Central memory CD8-positive, alpha-beta T cell (primary cell): Measurements from ENCODE around the gene MRPL28.
"Not testable (repeated sequence)": the region's sequence is repeated elsewhere in the genome, so short reads cannot be mapped to it uniquely, and the experiment has no call there.

ENCODE experiments used
- ATAC-seq: fragments of 150-1000 bp; cut with Tn5 transposase; replicated peaks from 2 replicates; pipeline ENCODE4 v1.10.0; 2022; ENCODE audit warnings: mild to moderate bottlenecking, moderate FRiP score, moderate number of reproducible peaks; ENCODE audit not compliant: poor library complexity, severe bottlenecking; ENCODE audit errors: extremely low read depth
- DNase-seq, 2 donors: peaks; one replicate each; pipeline ENCODE4 v3.0.0; 2021; ENCODE audit warnings: low spot score in 2 of 2
- H3K27ac Mint-ChIP-seq: one replicate; pipeline ENCODE4 v1.8.0; 2022; ENCODE audit warnings: low read depth, mild to moderate bottlenecking, moderate library complexity, mixed read lengths
- H3K27me3 Mint-ChIP-seq: one replicate; pipeline ENCODE4 v1.8.0; 2022; ENCODE audit warnings: mixed read lengths
- H3K36me3 Mint-ChIP-seq: one replicate; pipeline ENCODE4 v1.8.0; 2022; ENCODE audit warnings: mild to moderate bottlenecking, moderate library complexity, mixed read lengths; ENCODE audit not compliant: insufficient read depth
- H3K4me1 Mint-ChIP-seq: one replicate; pipeline ENCODE4 v1.8.0; 2022; ENCODE audit warnings: mixed read lengths
- H3K4me3 Mint-ChIP-seq: one replicate; pipeline ENCODE4 v1.8.0; 2022; ENCODE audit warnings: mild to moderate bottlenecking, moderate library complexity, mixed read lengths
- H3K9me3 Mint-ChIP-seq: one replicate; pipeline ENCODE4 v1.8.0; 2022; ENCODE audit warnings: mixed read lengths

MRPL28 gene

DNA sequence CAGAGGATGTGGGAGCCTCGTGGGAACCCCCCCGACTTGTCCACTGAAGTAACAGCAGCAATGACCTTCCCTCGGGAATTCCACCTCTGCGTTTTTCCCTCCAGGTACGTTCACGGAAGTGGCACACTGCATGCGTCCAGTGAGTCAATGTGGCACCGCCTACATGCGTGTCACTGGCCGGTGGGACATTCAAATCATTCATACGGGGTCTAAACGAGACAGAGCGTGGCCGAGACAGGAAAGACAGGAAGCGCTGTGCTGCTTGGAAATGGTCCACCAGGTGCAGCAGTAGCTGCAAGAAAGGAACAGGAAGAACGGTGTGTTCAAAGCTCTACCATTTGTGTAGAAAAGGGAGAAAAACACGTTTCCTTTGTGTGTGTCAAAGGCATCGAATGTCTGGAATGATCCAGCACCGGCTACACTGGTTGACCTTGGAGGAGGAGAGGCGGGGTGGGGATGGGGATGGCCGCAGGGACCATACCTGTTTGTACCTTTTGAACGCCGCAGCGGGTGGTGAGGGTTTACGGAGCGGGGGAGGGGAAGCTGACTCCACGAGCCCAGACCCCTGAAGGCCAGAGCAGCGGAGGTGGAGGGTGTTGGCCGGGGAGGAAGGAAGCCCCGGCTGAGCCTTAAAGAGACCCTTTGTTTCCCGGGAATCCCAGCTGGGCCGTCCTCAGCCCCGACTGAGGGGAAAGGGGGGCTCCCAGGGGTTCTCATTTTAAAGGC is 13.2 kb upstream of the MRPL28 start:
- H3K4me1 Mint-ChIP-seq = peaks cover 13% of the 10 kb centered on the region
- ATAC-seq (peak; percentile 26), DNase-seq (no peak)
- peaks cover 6% of the 10 kb centered on the region for H3K36me3 Mint-ChIP-seq
- H3K27ac Mint-ChIP-seq = peak overlapping the region; percentile 29
- peak overlapping the region; percentile 64 for H3K4me3 Mint-ChIP-seq
- H3K27me3 Mint-ChIP-seq = no peaks in the 10 kb centered on the region
- no peaks in the 10 kb centered on the region for H3K9me3 Mint-ChIP-seq

DNA sequence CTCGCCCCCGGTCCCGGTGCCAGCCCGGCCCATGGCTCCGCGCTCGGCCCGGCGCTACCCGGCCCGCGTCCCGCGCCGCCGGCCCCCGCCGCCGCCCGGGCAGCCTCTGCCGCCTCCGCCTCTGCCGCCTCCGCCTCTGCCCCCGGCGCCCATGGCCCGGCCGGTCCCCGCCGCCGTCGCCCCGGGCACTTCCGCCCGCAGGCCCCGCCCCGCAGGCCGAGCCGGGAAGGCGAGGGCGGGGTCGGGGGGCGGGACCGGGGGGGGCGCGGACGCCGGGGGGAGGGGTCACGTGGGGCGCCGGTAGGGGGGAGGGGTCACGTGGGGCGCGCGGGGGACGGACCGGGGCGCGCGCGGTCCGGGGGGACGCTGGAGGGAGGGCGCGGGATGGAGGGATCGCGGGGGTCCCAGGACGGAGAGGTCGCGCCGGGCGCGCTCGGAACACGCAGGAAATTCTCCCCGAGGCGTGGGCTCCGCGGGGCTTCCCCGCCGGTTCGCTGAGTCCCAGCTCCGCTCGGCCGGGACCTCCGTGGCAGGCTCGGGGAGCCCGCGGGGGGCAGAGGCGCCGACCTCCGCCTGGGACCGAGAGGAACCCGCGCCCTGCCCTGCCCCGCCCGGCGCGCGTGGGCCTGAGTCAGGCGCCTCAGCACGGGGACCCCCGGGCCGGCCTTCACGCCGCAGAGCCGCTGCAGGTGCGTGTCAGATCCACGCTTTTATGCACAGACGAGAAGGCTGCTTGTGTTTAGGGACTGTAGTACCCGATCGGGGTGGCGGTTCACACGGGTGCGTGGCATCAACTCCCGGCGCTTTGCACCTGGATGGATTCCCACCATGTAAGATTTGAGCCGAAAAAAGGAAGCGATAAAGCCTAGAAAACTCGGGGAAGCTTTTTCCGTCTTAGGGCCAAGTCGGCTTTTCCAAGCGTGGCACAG is 11.7 kb upstream of the MRPL28 start, which contains the start of gene PGAP6:
TSS of gene PGAP6 (minus strand) at position 190 of the 929 bp plus-strand sequence. CDS start at position 33, 157 bp downstream.
- Mint-ChIP-seq H3K9me3 (no peaks in the 10 kb centered on the region), H3K27me3 (no peaks in the 10 kb centered on the region), H3K4me1 (peaks cover 13% of the 10 kb centered on the region), H3K36me3 (peaks cover 4% of the 10 kb centered on the region), H3K4me3 (peak within 1 kb of the TSS; percentile 77), H3K27ac (peak within 1 kb of the TSS; percentile 29)
- ATAC-seq = peak; percentile 47
- no peak for DNase-seq

DNA sequence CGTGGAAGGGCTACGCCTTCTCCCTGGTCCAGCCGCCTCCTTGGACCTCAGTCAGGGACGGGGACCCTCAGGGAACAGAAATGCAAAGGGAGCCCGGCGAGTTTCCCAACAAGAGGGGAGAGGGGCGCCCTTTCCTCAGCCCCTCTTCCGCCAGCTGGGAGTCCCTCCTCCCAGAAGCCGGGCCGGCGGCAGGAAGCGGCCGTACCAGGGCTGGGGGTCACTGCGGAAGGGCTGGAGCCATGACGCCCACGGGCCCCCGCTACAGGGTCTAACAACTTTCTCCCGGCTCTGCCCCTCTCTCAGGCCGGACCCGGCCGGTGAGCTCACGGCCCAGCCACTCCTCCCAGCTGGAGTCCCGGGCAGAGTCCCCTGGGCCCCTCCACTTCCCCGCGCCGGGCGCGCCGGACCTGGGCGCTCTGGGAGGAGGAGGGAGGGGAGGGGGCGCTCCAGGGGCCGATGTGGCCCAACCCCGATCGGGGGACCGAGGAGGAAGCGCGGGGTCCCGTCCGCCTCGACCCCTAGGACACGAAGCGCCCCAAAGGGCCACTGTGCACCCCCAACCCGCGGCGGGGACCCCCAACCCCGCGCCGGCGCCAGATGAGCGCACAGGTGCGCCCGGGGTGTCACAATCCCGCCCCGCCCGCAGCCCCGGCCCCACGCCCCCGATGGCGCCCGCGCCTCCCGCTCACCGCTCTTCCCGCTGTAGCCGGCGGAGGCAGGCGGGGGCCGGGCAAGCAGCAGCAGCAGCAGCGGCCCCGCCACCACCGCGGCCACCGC is 10.9 kb upstream of the MRPL28 start:
- no peaks in the 10 kb centered on the region for H3K9me3 Mint-ChIP-seq

DNA sequence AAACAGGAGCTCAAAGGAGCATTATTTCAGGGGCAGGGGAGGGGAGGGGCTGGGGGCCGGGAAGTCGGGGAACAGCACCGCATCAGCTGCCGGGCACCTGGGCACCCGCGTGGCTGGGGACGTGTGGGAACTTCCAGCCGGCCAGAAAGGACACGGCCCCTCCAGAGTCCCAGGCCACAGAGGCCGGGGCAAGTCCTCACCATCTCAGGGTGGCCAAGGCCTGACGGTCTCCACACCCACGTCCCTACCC is 10.3 kb upstream of the MRPL28 start:
- peaks cover 6% of the 10 kb centered on the region for H3K36me3 Mint-ChIP-seq
- DNase-seq (no peak), ATAC-seq (no peak)
- peaks cover 13% of the 10 kb centered on the region for H3K4me1 Mint-ChIP-seq
- no peaks in the 10 kb centered on the region for H3K9me3 Mint-ChIP-seq
- H3K27me3 Mint-ChIP-seq = no peaks in the 10 kb centered on the region
- peak overlapping the region; percentile 38 for H3K27ac Mint-ChIP-seq
- peak overlapping the region; percentile 77 for H3K4me3 Mint-ChIP-seq

More for the DNA sequence above, 10.9 kb upstream of the MRPL28 start:
- peaks cover 6% of the 10 kb centered on the region for H3K36me3 Mint-ChIP-seq
- peak; percentile 47 for ATAC-seq
- DNase-seq = no peak
- H3K4me3 Mint-ChIP-seq = peak overlapping the region; percentile 77
- no peak overlapping the region for H3K27ac Mint-ChIP-seq
- H3K27me3 Mint-ChIP-seq = no peaks in the 10 kb centered on the region
- peaks cover 13% of the 10 kb centered on the region for H3K4me1 Mint-ChIP-seq

DNA sequence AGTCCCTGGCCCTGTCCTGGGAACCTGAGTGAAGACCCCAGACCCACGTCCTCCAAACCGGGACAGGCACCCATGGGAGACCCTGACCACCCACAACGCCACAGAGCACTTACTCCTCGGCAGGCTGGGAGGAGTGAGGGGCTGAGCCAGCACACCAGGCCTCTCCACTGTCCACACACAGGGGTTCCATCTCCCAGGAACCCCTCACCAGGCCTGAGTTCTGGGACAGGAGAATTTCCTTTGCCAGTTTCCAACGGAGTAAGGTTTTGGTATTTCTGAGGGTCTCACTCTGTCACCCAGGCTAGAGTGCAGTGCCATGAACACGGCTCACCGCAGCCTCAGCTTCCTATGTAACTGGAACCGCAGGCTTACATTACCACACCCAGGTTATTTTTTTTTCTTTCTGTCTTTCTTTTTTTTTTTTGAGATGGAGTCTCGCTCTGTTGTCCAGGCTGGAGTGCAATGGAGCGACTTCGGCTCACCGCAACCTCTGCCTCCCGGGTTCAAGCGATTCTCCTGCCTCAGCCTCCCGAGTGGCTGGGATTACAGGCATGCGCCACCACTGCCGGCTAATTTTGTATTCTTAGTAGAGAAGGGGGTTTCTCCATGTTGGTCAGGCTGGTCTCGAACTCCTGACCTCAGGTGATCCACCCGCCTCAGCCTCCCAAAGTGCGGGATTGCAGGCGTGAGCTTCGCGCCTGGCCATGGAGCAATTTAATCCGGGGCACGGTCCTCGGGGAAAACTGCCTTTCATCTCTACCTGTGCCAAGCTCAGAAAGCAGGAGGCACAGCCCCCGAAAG is 9.8 kb upstream of the MRPL28 start:
- no peak for DNase-seq
- Mint-ChIP-seq H3K27me3 (no peaks in the 10 kb centered on the region), H3K9me3 (no peaks in the 10 kb centered on the region), H3K36me3 (peaks cover 6% of the 10 kb centered on the region), H3K4me3 (peak overlapping the region; percentile 77), H3K4me1 (peaks cover 13% of the 10 kb centered on the region), H3K27ac (peak overlapping the region; percentile 38)
- ATAC-seq = no peak

DNA sequence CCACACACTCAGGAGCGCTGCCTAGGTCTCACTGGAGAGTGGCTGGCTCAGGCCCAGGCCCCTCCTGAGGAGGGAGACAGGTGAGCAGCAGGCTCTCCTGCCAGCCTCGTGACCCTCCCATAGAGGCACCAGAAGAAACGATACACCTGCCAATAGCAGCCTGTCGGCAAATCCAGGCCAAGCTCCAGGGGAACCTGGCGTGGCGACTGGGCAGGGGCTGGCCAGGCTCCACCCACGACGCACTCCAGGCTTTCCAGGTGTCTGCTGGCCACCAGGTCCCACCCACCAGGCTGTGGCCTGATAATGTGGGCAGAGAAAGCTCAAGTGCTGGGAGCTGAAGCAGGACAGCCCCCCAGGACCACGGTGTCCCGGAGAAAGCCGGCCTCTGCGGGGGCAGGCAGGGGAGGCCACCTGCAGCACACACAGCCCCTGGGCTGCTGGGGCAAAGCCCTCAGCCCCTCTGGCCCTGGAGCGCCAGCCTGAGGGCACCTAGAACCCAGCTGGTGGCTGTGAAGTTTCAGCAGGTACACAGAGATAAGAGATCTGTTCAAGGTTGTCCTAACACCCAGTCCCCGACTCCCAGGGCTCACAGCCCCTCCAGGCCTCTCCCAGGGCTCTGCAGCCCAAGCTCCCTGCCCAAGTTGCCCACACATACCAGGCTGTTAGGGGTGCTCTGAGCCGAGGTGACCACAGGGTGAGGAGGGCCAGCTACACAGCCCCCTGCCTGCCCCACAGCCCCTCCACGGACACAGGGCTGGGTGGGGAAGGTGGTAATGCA is 9.0 kb upstream of the MRPL28 start:
- Mint-ChIP-seq H3K4me3 (peak overlapping the region; percentile 77), H3K4me1 (peaks cover 13% of the 10 kb centered on the region), H3K36me3 (peaks cover 6% of the 10 kb centered on the region), H3K9me3 (no peaks in the 10 kb centered on the region), H3K27ac (peak overlapping the region; percentile 38), H3K27me3 (no peaks in the 10 kb centered on the region)
- no peak for ATAC-seq
- no peak for DNase-seq

DNA sequence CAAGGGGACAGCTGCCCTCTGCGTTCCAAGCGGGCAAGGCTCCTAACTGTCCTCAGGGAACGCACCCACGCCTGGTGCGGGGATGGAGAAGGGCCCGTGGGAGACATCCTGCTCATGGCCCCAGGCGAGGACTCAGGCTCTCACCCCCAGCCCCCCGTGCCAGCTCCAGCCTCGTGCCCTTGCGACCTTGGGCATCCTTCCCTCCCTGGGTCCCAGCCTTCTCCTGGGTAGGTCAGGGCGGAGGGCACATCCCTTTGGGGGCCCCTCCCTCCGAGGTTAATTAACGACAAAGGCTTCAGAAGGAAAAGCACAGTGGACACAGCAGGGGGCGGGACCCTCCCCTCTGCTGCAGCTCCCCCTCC is 8.5 kb upstream of the MRPL28 start:
- Mint-ChIP-seq H3K27ac (no peak overlapping the region), H3K27me3 (no peaks in the 10 kb centered on the region), H3K4me3 (peak overlapping the region; percentile 77), H3K9me3 (no peaks in the 10 kb centered on the region), H3K4me1 (peaks cover 13% of the 10 kb centered on the region), H3K36me3 (peaks cover 6% of the 10 kb centered on the region)
- ATAC-seq (no peak), DNase-seq (no peak)

DNA sequence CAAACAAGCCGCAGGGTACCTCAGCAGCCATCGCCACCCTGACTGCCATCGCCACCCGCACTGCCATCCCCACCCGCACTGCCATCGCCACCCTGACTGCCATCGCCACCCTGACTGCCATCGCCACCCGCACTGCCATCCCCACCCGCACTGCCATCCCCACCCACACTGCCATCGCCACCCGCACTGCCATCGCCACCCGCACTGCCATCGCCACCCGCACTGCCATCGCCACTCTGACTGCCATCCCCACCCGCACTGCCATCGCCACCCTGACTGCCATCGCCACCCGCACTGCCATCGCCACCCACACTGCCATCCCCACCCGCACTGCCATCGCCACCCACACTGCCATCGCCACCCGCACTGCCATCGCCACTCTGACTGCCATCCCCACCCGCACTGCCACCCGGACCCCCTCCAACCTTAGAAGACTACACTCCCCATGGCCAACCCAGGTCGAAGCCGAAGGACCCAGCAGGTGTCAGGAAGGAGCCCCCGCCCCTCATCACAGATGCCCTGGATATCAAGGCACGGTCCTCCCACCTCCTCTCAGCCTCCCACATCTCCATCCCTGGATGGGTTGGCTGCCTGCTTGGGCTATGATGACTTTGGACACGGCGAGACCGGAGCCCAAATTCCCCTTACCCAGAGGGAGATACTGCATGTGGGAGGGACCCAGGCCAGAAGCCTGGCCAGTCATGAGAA is 7.9 kb upstream of the MRPL28 start:
- H3K27me3 Mint-ChIP-seq, H3K4me1 Mint-ChIP-seq, H3K36me3 Mint-ChIP-seq, DNase-seq, H3K9me3 Mint-ChIP-seq, H3K27ac Mint-ChIP-seq, ATAC-seq, H3K4me3 Mint-ChIP-seq: not testable (repeated sequence)

DNA sequence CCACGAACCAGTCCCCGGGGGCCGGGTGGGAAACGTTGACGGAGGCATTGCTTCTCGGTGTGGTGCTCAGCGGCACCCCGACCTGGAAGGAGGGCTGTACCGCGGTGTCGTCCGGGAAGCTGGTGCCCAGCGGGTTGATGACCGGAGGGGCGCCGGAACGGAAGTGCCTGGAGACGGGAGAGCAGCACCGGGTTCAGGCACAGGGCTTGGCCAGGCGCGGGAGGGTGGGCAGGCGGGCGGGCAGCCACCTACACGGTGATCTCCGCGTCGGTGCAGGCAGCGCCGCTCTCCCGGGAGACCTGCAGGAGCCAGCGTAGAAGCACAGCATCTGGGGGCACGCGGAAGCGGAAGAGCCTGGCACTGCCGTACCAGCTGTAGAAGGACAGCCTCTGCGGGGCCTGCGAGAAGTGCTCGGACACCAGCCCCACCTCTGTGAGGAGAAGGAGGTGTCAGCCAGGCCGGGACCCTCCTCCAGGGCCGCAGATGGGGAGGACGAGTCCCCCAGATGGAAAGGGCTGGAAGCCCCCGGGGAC is 7.1 kb upstream of the MRPL28 start:
- no peak overlapping the region for H3K4me3 Mint-ChIP-seq
- H3K27ac Mint-ChIP-seq = no peak overlapping the region
- ATAC-seq (no peak), DNase-seq (no peak)
- H3K4me1 Mint-ChIP-seq = peaks cover 6% of the 10 kb centered on the region
- H3K9me3 Mint-ChIP-seq = no peaks in the 10 kb centered on the region
- H3K27me3 Mint-ChIP-seq = no peaks in the 10 kb centered on the region
- H3K36me3 Mint-ChIP-seq = peaks cover 9% of the 10 kb centered on the region

DNA sequence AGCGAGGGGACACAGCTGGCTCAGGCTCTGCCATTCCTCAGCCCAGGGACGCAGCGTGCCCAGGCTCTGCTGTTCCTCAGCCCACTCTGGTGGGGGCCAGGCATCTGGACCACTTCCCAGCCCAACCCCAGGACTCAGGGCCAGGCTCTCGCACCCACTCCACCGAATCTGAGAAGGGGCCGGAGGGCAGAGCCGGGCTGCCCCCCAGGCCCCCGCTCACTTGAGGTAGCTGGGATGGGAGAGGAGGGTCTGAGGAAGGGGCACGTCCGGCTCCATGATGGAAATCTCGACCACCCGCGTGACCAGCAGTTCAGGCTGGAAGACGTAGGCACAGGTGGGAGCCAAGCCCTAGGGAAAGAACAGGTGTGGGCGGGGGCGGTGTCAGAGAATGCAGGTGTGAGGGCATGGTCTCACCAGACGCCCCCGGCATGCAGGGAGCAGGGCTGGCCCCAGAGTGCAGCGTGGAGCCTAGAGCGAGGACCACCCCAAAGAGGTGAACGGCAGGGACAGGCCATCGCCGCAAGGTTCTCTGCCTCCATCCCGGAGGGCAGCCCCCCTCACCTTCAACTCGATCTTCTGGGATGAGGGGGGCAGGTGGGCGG is 6.6 kb upstream of the MRPL28 start:
- no peak overlapping the region for H3K4me3 Mint-ChIP-seq
- ATAC-seq = no peak
- H3K9me3 Mint-ChIP-seq = no peaks in the 10 kb centered on the region
- no peaks in the 10 kb centered on the region for H3K27me3 Mint-ChIP-seq
- peaks cover 10% of the 10 kb centered on the region for H3K36me3 Mint-ChIP-seq
- no peak for DNase-seq
- no peak overlapping the region for H3K27ac Mint-ChIP-seq
- peaks cover 6% of the 10 kb centered on the region for H3K4me1 Mint-ChIP-seq
